HG03039 (cell line): Measurements from ENCODE around the gene LILRB4.
"Not testable (repeated sequence)": the region's sequence is repeated elsewhere in the genome, so short reads cannot be mapped to it uniquely, and the experiment has no call there.

Experiments used
- ATAC-seq: cut with Tn5 transposase; IDR thresholded peaks from one replicate; pipeline ENCODE4 v1.9.1; 2021; ENCODE audit warnings: mild to moderate bottlenecking, moderate library complexity; ENCODE audit not compliant: unreplicated experiment

The LILRB4 gene

GRCh38 chr19:54662730-54663129, at the start of gene LILRB4:
Gene LILRB4 (plus strand): TSS chr19:54662985. CDS start chr19:54663034, 49 bp downstream.
- ATAC-seq: no peak

- no peak for ATAC-seq
These were observed 48.1 kb upstream of the LILRB4 start for GRCh38 chr19:54614726-54615125.

GRCh38 chr19:54616057-54616456, 46.7 kb upstream of the LILRB4 start:
- peak; percentile 21 for ATAC-seq

GRCh38 chr19:54616821-54617560, 45.8 kb upstream of the LILRB4 start:
- peak; percentile 64 for ATAC-seq

GRCh38 chr19:54620464-54620863, 42.3 kb upstream of the LILRB4 start:
- no peak for ATAC-seq

- ATAC-seq: no peak
These were observed 40.4 kb upstream of the LILRB4 start for GRCh38 chr19:54622431-54622830.

GRCh38 chr19:54624234-54624633, 38.6 kb upstream of the LILRB4 start:
- ATAC-seq: not testable (repeated sequence)

GRCh38 chr19:54624934-54625730, 37.7 kb upstream of the LILRB4 start:
- not testable (repeated sequence) for ATAC-seq

- ATAC-seq: no peak
These were observed 36.0 kb upstream of the LILRB4 start for GRCh38 chr19:54626757-54627156.

- not testable (repeated sequence) for ATAC-seq
These were observed 34.9 kb upstream of the LILRB4 start for GRCh38 chr19:54627912-54628311.

GRCh38 chr19:54630262-54630661, 32.5 kb upstream of the LILRB4 start, which contains the start of gene LILRB1:
Gene LILRB1 (plus strand): TSS chr19:54630484. CDS start chr19:54631074, 590 bp downstream.
- not testable (repeated sequence) for ATAC-seq

GRCh38 chr19:54630782-54631181, 32.0 kb upstream of the LILRB4 start:
- ATAC-seq: no peak

GRCh38 chr19:54631489-54632337, 31.1 kb upstream of the LILRB4 start:
- not testable (repeated sequence) for ATAC-seq

- ATAC-seq: not testable (repeated sequence)
These were observed 30.3 kb upstream of the LILRB4 start for GRCh38 chr19:54632517-54632916.

GRCh38 chr19:54633401-54633800, 29.4 kb upstream of the LILRB4 start:
- ATAC-seq: no peak

- ATAC-seq: not testable (repeated sequence)
These were observed 26.7 kb upstream of the LILRB4 start for GRCh38 chr19:54636081-54636480.

- no peak for ATAC-seq
These were observed 24.1 kb upstream of the LILRB4 start for GRCh38 chr19:54638683-54639082.

GRCh38 chr19:54642953-54643352, 19.8 kb upstream of the LILRB4 start:
- ATAC-seq: not testable (repeated sequence)

GRCh38 chr19:54643583-54643982, 19.2 kb upstream of the LILRB4 start:
- ATAC-seq: not testable (repeated sequence)

GRCh38 chr19:54644056-54644455, 18.7 kb upstream of the LILRB4 start:
- no peak for ATAC-seq

GRCh38 chr19:54646331-54646841, 16.4 kb upstream of the LILRB4 start:
- no peak for ATAC-seq
